Epidermal melanocyte (primary cell): ENCODE results near the gene OTP.

Experiments
- DNase-seq: peaks from one replicate; pipeline ENCODE4 v3.0.0; 2011; ENCODE audit warnings: low spot score; ENCODE audit not compliant: insufficient read length

OTP gene

DNA sequence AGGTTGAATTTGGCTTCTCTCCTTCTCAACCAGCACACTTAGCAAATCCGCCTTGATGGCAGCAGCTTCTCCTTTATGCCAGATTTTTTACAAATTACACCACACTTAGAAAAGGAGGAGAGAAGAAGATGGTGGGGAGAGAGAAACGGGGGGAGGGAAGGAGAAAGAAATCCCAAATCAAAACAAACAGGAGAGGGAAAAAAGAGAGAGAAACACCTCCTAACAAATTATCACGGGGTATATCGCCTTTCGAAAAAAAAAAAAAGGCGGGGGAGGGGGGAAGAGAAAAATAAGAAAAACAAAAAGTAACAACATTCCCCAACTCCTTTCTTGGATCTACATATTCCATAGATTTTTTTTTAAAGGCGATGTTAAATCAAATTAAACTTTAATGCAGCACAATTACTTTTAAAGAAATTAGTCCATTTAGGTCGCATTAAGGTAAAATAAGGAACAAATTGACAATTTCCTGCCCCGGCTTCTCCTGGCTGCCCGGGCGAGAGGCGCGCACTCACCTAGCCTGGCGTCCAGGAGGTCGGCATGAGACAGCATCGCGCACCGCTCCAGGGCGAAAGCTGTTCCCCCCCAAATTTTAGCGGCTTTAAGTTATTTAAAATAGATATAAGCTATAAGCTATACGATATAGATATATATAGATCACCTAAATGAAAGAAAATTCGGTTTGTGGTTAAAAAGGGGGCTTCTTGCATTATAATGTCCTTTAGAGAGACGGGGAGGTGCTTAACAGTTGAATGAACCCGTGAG, at the start of gene OTP:
OTP (minus strand) TSS at position 716 of the 765 bp plus-strand sequence; CDS start at position 552, 164 bp downstream.
- DNase-seq = no peak

GRCh38 chr5:77683171-77683732, 44.7 kb upstream of the OTP start:
- no peak for DNase-seq

- no peak for DNase-seq
Observed at GRCh38 chr5:77670526-77670925, 32.0 kb upstream of the OTP start.

DNA sequence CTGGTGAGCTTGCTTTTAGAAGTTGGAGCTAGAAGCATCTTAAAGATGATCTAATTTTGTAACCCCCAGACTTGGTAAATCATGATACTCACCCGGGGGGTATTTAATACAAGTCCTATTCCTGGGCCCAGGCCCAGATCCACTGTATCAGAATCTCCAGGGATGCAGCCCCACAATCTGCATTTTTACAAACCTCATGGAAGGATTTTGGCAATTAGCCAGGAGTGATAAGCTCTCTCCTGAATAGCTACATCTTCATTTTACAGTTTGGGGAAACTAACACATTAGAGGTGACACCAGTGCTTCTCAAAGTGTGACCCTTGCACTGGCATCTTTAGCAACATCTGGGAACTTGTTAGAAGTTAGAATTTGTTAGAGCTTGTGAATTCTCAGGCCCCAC, 31.2 kb upstream of the OTP start:
- DNase-seq = no peak

- no peak for DNase-seq
Observed at GRCh38 chr5:77663090-77663863, 24.8 kb upstream of the OTP start.

- no peak for DNase-seq
Observed at GRCh38 chr5:77662635-77663034, 24.1 kb upstream of the OTP start.

DNA sequence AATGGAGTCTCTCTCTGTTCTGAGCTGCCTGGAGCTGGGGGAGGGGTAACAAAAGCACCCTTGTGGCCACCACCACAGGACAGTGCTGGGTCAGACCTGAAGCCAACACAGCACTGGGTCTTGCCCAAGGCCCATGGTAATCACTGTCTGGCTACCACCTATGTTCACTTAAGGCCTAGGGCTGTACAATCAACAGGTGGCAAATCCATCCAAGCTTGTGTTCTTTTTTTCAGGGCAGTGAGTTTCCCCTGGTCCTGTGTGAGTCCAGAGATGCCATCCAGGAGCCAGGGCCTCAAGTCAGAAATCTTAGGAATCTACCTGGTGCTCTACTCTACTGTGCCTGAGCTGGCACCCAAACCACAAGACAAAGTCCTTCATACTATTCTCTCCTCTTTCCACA, 20.1 kb upstream of the OTP start:
- no peak for DNase-seq

GRCh38 chr5:77651343-77651742, 12.8 kb upstream of the OTP start:
- no peak for DNase-seq

- no peak for DNase-seq
Observed at GRCh38 chr5:77650686-77651085, 12.2 kb upstream of the OTP start.

DNA sequence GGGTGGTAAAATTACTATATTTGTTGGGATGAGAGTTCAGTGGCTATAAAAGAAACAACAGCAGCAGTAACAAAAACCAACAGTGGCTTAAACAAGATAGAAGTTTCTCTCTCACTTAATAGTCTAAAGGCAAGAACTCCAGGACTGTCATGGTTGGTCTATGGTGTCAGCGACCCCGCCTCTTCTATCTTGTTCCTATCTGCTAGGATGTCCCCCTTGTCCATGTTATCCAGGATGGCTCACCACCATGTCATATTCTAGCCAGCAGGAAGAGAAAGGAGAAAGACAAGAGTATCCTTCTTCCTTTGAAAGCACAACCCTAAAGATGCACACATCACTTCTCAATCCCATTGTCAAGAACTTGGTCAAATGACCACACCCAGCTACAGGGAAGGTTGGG, 11.3 kb upstream of the OTP start:
- DNase-seq = no peak

DNA sequence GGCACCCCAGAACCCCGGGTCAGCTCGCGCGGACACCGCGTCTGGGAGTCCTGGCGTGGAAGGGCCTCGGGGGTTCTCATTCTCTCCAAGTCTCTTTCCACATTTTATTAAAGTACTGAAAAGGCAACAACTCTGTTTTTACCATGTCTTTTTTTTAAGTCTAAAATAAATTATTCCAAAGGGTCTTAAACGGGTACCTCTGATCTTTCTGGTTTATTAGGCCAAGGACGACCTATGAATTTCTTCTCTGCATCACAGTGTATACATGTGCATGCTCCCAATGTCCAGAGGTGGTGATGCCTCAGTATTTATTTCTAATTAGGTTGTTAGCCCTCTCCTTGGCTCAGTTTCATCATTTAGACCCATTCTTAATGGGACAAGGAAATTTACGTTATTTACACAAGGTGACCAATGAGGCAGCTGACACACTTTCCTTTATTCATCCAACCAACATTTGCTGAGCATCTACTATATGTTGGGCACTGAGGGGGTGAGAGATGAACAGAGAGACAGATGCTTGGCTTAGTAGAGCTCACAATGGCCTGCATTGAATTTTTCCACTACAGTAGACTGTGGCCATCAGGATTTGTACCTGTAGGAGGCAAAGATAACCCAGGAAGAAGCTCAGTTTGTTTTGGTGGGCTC, 7.6 kb upstream of the OTP start:
- DNase-seq = no peak

DNA sequence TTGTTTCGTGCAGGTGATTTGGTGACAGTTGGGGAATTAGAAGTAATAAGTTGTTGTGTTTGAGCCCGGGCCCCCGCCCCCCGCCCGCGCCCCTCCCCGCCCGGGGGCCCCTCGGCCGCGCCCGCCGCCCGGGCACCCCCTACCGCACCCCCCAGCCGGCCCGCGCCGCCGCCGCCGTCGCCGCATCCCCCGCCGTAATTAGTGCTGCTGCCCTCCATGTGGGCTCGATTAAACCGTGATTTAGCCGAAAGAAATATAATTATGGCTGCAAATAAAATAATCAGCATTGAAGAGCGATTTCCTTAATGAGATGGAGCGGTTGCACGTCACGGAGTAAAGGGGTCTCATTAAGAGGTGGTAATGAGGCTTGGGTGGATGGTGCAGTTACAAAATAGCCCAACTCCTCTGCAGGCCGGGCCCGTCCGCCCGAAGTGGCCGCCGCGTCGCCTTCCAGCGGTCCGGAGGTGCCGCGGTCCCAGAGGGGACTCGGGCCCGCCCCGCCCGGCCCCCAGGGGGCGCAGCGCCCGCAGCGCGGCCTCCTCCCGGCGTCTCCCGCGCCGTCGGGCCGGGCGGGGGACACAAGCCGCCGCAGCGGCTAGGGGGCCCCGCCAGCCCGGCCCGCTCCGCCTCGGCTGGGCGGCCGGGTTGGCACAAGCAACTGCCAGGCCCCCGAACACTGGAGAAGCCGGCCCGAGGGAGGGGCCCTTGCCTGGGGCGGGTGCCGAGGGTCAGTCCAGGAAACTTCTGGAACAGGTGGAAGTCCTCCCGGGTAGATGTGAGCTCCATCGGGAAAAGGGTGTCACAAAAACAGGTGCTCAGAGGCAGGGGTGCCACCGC, 6.9 kb upstream of the OTP start:
- no peak for DNase-seq

DNA sequence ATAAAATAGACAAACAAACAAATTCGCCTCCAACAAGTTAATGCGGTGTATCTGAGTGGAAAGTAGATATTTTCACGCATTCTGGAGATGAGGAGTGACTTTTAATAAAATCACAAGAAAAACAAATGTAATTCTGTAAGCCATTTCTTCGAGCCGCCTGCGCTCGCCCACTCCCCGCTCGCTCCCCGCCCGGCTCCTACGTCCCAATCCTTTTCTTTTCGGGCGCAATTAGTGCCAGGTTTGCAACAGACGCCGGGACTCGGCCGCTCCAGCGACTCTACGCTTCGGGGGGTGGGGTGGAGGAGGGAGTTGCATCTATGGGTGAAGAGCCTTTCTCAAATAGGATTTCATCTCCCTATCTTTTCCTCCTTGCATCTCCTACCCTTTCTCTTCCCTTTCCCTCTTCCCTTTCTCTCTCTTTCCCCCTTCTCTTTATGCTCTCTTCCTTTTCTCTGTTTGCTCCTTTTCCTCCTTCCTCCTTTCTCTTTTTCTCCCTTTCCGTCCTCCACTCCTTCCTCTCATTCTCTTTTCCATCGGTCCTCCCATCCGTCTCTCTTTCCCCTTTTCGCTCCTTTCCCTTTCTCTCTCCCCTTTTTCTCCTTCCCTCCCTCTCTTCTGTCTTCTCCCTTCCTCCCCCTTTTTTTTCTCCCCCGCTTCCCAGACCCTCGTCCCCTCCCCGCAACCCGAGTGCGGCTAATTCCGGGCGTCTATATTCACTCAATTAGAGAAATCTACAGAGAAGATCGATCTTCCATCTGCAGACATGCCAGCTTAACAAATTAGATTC, 6.1 kb upstream of the OTP start:
- DNase-seq = no peak

DNA sequence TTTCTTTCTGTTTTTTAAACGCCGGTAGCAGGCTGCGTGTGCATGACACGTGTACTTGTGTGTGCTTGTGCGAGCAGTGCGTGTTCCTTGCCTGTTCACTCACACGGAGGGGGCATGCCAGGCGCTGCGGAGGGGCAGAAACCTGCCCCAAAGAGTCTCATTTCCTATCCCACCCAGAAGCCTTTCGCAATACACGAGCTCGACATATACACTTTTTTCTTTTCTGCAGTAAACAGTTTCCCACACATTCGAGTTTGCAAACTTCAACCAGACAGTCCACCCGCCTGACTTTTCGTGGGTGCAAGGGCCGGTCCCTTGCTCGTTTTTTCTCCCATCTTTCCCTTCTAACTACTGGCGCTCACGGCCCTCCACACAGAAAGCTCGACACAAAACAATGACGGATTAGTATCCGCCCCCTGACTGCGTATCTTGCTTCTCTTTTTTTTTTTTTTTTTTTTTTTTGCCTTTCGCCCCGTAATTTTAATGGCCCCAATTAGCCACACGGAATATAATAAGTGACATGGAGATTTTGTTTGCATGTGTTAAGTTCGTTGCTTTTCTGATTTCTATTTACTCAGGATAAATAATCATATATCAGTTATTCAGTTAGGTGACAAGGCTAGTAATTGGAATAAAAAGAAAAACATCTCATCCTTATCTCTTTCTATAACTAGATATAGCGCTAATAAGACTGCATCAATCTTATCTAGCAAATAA, 5.3 kb upstream of the OTP start:
- no peak for DNase-seq

- DNase-seq = no peak
Observed at GRCh38 chr5:77642738-77643653, 4.5 kb upstream of the OTP start.

DNA sequence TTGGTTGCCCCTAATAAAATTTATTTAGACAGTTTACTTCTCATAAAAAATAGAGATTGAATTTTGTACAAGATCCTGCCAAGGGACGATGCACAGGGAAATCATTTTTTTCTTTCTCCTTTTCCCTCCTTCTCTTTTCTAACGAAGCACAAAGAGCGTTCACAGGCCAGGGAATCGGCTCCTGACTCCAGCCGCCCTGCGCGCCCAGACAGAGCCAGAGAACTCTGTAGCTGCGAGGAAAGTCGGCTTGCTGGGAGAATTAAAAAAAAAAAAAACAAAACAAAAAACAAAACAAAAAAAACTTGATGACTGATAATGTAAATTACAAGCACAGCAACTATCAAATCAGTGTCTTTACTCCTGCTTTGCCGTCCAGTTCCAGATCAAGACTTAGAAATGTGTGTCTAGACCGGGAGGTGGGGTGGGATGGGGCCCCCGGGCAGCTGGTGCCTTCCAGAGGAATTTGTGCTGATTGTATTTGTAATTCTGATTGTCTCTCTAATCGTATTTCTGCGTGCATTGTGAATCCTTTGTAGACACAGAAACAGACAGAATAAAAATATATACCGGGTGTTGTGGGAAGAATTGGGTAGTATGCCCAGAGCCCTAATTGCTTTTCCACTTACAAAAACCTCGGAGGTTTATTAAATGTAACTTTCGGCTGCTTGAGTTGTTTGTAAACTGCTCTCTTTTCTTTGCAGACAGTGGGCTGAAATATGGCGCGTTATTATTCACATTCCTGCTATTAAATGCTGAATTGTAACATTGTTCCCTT, 3.6 kb upstream of the OTP start:
- DNase-seq = no peak

GRCh38 chr5:77641397-77641943, 3.0 kb upstream of the OTP start:
- no peak for DNase-seq
